Neural progenitor cell (in vitro differentiated cells): ENCODE measurements around the gene ACSM3. TPM values are rescaled to one million over a fixed set of nuclear protein-coding genes. Genes with fewer than 3 reads are reported as not detected.

Experiments
- DNase-seq: peaks from one replicate; pipeline ENCODE4 v3.0.0-alpha.2; 2016; ENCODE audit warnings: low spot score
- H2AFZ ChIP-seq: fragments of 200-600 bp; sonication (generic); replicated peaks from 2 replicates; pipeline ENCODE4 v1.6.1; 2016; ENCODE audit warnings: antibody characterized with exemption
- H3F3A ChIP-seq: fragments of 200-600 bp; sonication (generic); 2 replicates; pipeline ENCODE4 v1.6.1; 2016; ENCODE audit warnings: antibody characterized with exemption, low read depth
- H3K27ac ChIP-seq: fragments of 200-600 bp; sonication (generic); 2 replicates; pipeline ENCODE4 v1.5.1; 2016; ENCODE audit warnings: mild to moderate bottlenecking
- H3K27me3 ChIP-seq: fragments of 200-600 bp; sonication (generic); 2 replicates; pipeline ENCODE4 v1.6.1; 2016; ENCODE audit warnings: mild to moderate bottlenecking, moderate library complexity
- H3K36me3 ChIP-seq: fragments of 200-600 bp; sonication (generic); 2 replicates; pipeline ENCODE4 v1.5.1; 2016
- H3K4me1 ChIP-seq: fragments of 200-600 bp; sonication (generic); 2 replicates; pipeline ENCODE4 v1.6.1; 2016; ENCODE audit warnings: mixed run types
- H3K4me2 ChIP-seq: fragments of 200-600 bp; sonication (generic); 2 replicates; pipeline ENCODE4 v1.6.1; 2016
- H3K4me3 ChIP-seq: fragments of 200-600 bp; sonication (generic); 2 replicates; pipeline ENCODE4 v1.5.1; 2016
- H3K79me2 ChIP-seq: fragments of 200-600 bp; sonication (generic); 2 replicates; pipeline ENCODE4 v1.6.1; 2016; ENCODE audit warnings: low read depth
- H3K9ac ChIP-seq: fragments of 200-600 bp; sonication (generic); 2 replicates; pipeline ENCODE4 v1.6.1; 2016
- H3K9me3 ChIP-seq: fragments of 200-600 bp; sonication (generic); 2 replicates; pipeline ENCODE4 v1.5.1; 2016; ENCODE audit warnings: low read depth
- H4K20me1 ChIP-seq: fragments of 200-600 bp; sonication (generic); 2 replicates; pipeline ENCODE4 v1.6.1; 2016; ENCODE audit warnings: low read depth
- H3K27ac Mint-ChIP-seq: 3 replicates; pipeline ENCODE4 v1.8.0; 2021; ENCODE audit warnings: mixed read lengths
- H3K27me3 Mint-ChIP-seq: 2 replicates; pipeline ENCODE4 v1.8.0; 2022; ENCODE audit warnings: low read depth, mild to moderate bottlenecking, inconsistent platforms, moderate library complexity, mixed read lengths; ENCODE audit not compliant: insufficient read depth
- H3K36me3 Mint-ChIP-seq: 3 replicates; pipeline ENCODE4 v1.8.0; 2021; ENCODE audit warnings: mixed read lengths
- H3K4me1 Mint-ChIP-seq: 3 replicates; pipeline ENCODE4 v1.8.0; 2021; ENCODE audit warnings: mixed read lengths
- H3K4me3 Mint-ChIP-seq: 3 replicates; pipeline ENCODE4 v1.8.0; 2021; ENCODE audit warnings: mild to moderate bottlenecking, moderate library complexity, mixed read lengths
- H3K9me3 Mint-ChIP-seq: 3 replicates; pipeline ENCODE4 v1.8.0; 2020; ENCODE audit warnings: mixed read lengths
- CTCF ChIP-seq: fragments of 200-600 bp; sonication (generic); IDR thresholded peaks from 2 replicates; pipeline ENCODE4 v1.5.1; 2017; ENCODE audit warnings: antibody characterized with exemption, mild to moderate bottlenecking
- EZH2 ChIP-seq: fragments of 200-600 bp; sonication (generic); IDR thresholded peaks from 2 replicates; pipeline ENCODE4 v1.6.1; 2017; ENCODE audit warnings: antibody characterized with exemption, mild to moderate bottlenecking, moderate library complexity
- EZH2phosphoT487 ChIP-seq: fragments of 200-600 bp; sonication (generic); IDR thresholded peaks from 2 replicates; pipeline ENCODE4 v1.6.1; 2017; ENCODE audit warnings: antibody characterized with exemption
- total RNA-seq: library from RNA; depleted of rRNA; stranded (reverse); fragments of >200 nt; gene quantifications from 2 replicates; pipeline ENCODE4 v1.2.3, GENCODE V29; 2015; ENCODE audit warnings: low replicate concordance

ACSM3 gene
- total RNA-seq, 1 donor from 2014 or later = 3.8 TPM

GRCh38 chr16:20768818-20769217 lies 5.0 kb downstream of the ACSM3 start:
- H3K9me3 Mint-ChIP-seq = no peaks in the 10 kb centered on the region
- no peaks in the 10 kb centered on the region for H3F3A ChIP-seq
- no peaks in the 10 kb centered on the region for H3K4me1 ChIP-seq
- peaks cover 3% of the 10 kb centered on the region for H3K4me1 Mint-ChIP-seq
- H3K79me2 ChIP-seq = no peaks in the 10 kb centered on the region
- no peak overlapping the region for H3K4me2 ChIP-seq
- DNase-seq = no peak
- TF ChIP-seq EZH2 (no peak), EZH2phosphoT487 (no peak), CTCF (no peak)
- H3K27me3 ChIP-seq = no peaks in the 10 kb centered on the region
- no peak overlapping the region for H3K27ac Mint-ChIP-seq
- H3K36me3 ChIP-seq = no peaks in the 10 kb centered on the region
- H3K9ac ChIP-seq = no peak overlapping the region
- no peak overlapping the region for H3K27ac ChIP-seq
- H3K4me3 ChIP-seq = no peak overlapping the region
- H4K20me1 ChIP-seq = no peaks in the 10 kb centered on the region
- peaks cover 3% of the 10 kb centered on the region for H3K27me3 Mint-ChIP-seq
- H3K9me3 ChIP-seq = no peaks in the 10 kb centered on the region
- H3K4me3 Mint-ChIP-seq = no peak overlapping the region
- no peak overlapping the region for H2AFZ ChIP-seq
- H3K36me3 Mint-ChIP-seq = no peaks in the 10 kb centered on the region

- Mint-ChIP-seq H3K4me3 (no peak overlapping the region), H3K9me3 (no peaks in the 10 kb centered on the region), H3K27me3 (no peaks in the 10 kb centered on the region), H3K4me1 (no peaks in the 10 kb centered on the region), H3K27ac (no peak overlapping the region), H3K36me3 (no peaks in the 10 kb centered on the region)
- TF ChIP-seq CTCF (no peak), EZH2phosphoT487 (no peak), EZH2 (no peak)
- H3K27ac ChIP-seq = no peak overlapping the region
- no peak overlapping the region for H3K9ac ChIP-seq
- H2AFZ ChIP-seq = no peak overlapping the region
- no peaks in the 10 kb centered on the region for H4K20me1 ChIP-seq
- H3K4me2 ChIP-seq = no peak overlapping the region
- H3K4me3 ChIP-seq = no peak overlapping the region
- H3K9me3 ChIP-seq = no peaks in the 10 kb centered on the region
- H3K4me1 ChIP-seq = no peaks in the 10 kb centered on the region
- H3K27me3 ChIP-seq = no peaks in the 10 kb centered on the region
- no peaks in the 10 kb centered on the region for H3K36me3 ChIP-seq
- no peaks in the 10 kb centered on the region for H3F3A ChIP-seq
- no peak for DNase-seq
- H3K79me2 ChIP-seq = no peaks in the 10 kb centered on the region
Measured at GRCh38 chr16:20773679-20774078, 9.9 kb downstream of the ACSM3 start.

- Mint-ChIP-seq H3K27ac (no peak overlapping the region), H3K4me1 (no peaks in the 10 kb centered on the region), H3K36me3 (no peaks in the 10 kb centered on the region), H3K4me3 (no peak overlapping the region), H3K27me3 (no peaks in the 10 kb centered on the region), H3K9me3 (no peaks in the 10 kb centered on the region)
- no peaks in the 10 kb centered on the region for H3K79me2 ChIP-seq
- no peaks in the 10 kb centered on the region for H3F3A ChIP-seq
- H3K27ac ChIP-seq = no peak overlapping the region
- H3K4me1 ChIP-seq = no peaks in the 10 kb centered on the region
- no peak overlapping the region for H3K4me3 ChIP-seq
- peak; percentile 76 for DNase-seq
- TF ChIP-seq EZH2 (no peak), CTCF (peak; percentile 72)
- H3K27me3 ChIP-seq = no peaks in the 10 kb centered on the region
- H3K4me2 ChIP-seq = no peak overlapping the region
- no peaks in the 10 kb centered on the region for H4K20me1 ChIP-seq
- H3K36me3 ChIP-seq = no peaks in the 10 kb centered on the region
- no peaks in the 10 kb centered on the region for H3K9me3 ChIP-seq
- H2AFZ ChIP-seq = no peak overlapping the region
- no peak overlapping the region for H3K9ac ChIP-seq
Measured at GRCh38 chr16:20774703-20775362, 11.0 kb downstream of the ACSM3 start.
